ENCODE data around the gene CELA1.
A peak's percentile ranks its signal among the peaks of the same experiment; 100 is the strongest.

CELA1 gene

DNA sequence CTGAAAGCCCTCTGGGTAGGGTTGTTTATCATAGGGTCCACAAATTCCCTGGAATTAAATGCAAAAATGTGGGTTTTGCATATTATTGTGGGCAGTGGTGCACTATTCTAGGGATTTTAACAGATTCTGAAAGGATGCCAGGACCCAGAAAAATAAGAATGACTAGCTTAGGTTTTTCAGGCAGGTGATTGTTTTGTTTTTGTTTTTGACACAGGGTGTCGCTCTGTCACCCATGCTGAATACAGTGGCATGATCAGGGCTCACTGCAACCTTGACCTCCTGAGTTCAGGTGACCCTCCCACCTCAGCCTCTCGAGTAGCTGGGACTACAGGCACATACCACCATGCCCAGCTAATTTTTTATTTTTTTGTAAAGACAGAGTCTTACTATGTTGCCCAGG, 25.5 kb upstream of the CELA1 start:
- in situ Hi-C loops (cut with HindIII; ENCODE audit: low pct_ligation_motif_present, low sequenced_read_pairs) = no loop called here
- H3K27ac ChIP-seq = peak overlapping the region; percentile 49
- no peak for DNase-seq
- TF ChIP-seq CTCF (IDR thresholded peaks at IDR 0.05; ENCODE audit: low read depth, low read length, missing control alignments) = no peak
- H3K4me3 ChIP-seq (ENCODE audit: low read depth, low read length) = no peak overlapping the region
- no peaks in the 10 kb centered on the region for H3K27me3 ChIP-seq (replicated peaks)
- no peaks in the 10 kb centered on the region for H3K36me3 ChIP-seq (replicated peaks)

DNA sequence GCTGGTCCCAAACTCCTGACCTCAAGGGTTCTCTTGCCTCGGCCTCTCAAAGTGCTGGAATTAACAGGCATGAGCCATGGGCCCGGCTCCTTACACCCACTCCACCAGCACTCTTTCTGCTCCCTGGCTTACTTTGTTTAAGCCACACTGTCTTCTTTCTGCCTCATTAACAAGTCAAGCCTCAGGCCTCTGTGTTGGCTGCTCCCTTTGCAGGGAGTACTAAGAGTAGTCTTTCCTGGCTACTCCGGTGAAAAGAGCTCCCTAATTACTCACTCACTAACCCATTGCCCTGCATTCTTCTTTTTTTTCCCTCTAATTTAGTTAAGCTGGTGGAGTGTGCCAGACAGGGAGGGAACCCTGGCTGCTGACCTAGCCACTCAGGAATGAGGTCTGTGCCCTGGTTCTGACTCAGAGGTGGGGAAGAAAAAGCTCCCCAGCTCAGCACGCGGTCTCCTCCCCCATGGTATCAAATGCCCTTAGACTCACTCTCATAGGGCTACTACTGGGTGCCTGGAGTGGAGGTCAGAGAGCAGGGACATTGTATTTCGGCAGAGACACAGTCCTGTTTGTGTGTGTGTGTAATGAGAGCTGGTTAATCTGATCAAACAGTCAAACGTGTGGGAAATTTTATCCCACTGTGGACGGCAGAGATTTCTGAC, 24.9 kb upstream of the CELA1 start:
- H3K27me3 ChIP-seq (replicated peaks) = no peaks in the 10 kb centered on the region
- TF ChIP-seq CTCF (IDR thresholded peaks at IDR 0.05; ENCODE audit: low read depth, low read length, missing control alignments) = no peak
- peak overlapping the region; percentile 56 for H3K27ac ChIP-seq
- in situ Hi-C loops (cut with HindIII; ENCODE audit: low pct_ligation_motif_present, low sequenced_read_pairs) = no loop called here
- no peaks in the 10 kb centered on the region for H3K36me3 ChIP-seq (replicated peaks)
- H3K4me3 ChIP-seq (ENCODE audit: low read depth, low read length) = no peak overlapping the region
- peak; percentile 95 for DNase-seq

DNA sequence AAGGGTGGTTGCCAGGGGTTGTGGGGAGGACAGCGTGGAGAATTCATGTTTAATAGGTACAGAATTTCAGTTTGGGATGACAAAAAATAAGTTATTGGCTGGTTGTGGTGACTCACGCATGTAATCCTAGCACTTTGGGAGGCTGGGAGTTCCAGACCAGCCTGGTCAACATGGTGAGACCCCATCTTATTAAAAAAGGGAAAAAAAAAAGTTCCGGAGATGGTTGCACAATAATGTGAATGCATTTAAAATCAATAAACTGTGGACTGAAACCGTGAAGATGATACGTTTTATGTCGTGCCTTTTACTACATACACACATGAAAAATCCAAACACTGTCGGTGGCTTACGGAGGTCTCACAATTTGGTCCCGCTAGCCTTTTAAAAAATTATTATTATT, 24.2 kb upstream of the CELA1 start:
- Histone ChIP-seq H3K27ac (no peak overlapping the region), H3K36me3 (replicated peaks) (no peaks in the 10 kb centered on the region), H3K4me3 (ENCODE audit: low read depth, low read length) (no peak overlapping the region), H3K27me3 (replicated peaks) (no peaks in the 10 kb centered on the region)
- TF ChIP-seq CTCF (IDR thresholded peaks at IDR 0.05; ENCODE audit: low read depth, low read length, missing control alignments) = no peak
- no peak for DNase-seq
- in situ Hi-C loops (cut with HindIII; ENCODE audit: low pct_ligation_motif_present, low sequenced_read_pairs) = no loop called here

GRCh38 chr12:51369581-51369980, 23.1 kb upstream of the CELA1 start:
- Histone ChIP-seq H3K36me3 (replicated peaks) (no peaks in the 10 kb centered on the region), H3K4me3 (ENCODE audit: low read depth, low read length) (no peak overlapping the region), H3K27me3 (replicated peaks) (no peaks in the 10 kb centered on the region), H3K27ac (peak overlapping the region; percentile 40)
- DNase-seq = no peak
- TF ChIP-seq CTCF (IDR thresholded peaks at IDR 0.05; ENCODE audit: low read depth, low read length, missing control alignments) = no peak
- in situ Hi-C loops (cut with HindIII; ENCODE audit: low pct_ligation_motif_present, low sequenced_read_pairs) = no loop called here

- Histone ChIP-seq H3K27me3 (replicated peaks) (no peaks in the 10 kb centered on the region), H3K4me3 (ENCODE audit: low read depth, low read length) (no peak overlapping the region), H3K27ac (peak overlapping the region; percentile 40), H3K36me3 (replicated peaks) (no peaks in the 10 kb centered on the region)
- no peak for TF ChIP-seq CTCF (IDR thresholded peaks at IDR 0.05; ENCODE audit: low read depth, low read length, missing control alignments)
- peak; percentile 82 for DNase-seq
- in situ Hi-C loops (cut with HindIII; ENCODE audit: low pct_ligation_motif_present, low sequenced_read_pairs) = no loop called here
These were observed 22.4 kb upstream of the CELA1 start for GRCh38 chr12:51368640-51369517.
